ENCODE results near the gene NDOR1.

- TF ChIP-seq GATA3 (IDR thresholded peaks at IDR 0.05; ENCODE audit: low read depth, low read length), result no peak
- no peak for TF ChIP-seq GATA2 (IDR thresholded peaks at IDR 0.05; ENCODE audit: low read depth, low read length)
These were observed 25.3 kb downstream of the NDOR1 start, which contains the start of gene SLC34A3 for GRCh38 chr9:137230705-137231371.

Measured in SH-SY5Y (cell line).